K562 (cell line): ENCODE results near the gene PTGIR. TPM values are rescaled to one million over a fixed set of nuclear protein-coding genes. Genes with fewer than 3 reads are reported as not detected.
A peak's percentile ranks its signal among the peaks of the same experiment; 100 is the strongest.

Experiments used
- CHD7 ChIP-seq: fragments of 200-600 bp; sonication (generic); IDR thresholded peaks from one replicate; pipeline ENCODE4 v1.6.1; 2012; ENCODE audit warnings: mild to moderate bottlenecking, low read depth, low read length, inconsistent platforms
- HCFC1 ChIP-seq: IDR thresholded peaks from 2 replicates; pipeline ENCODE4 v1.6.1; 2012; ENCODE audit warnings: low read depth, low read length, improper control_type of control experiment
- NCOA1 ChIP-seq: fragments of 450-650 bp; IDR thresholded peaks from 2 replicates; pipeline ENCODE4 v1.6.1; 2016; ENCODE audit warnings: low read depth
- NR4A1 ChIP-seq, 2 experiments: fragments of 250-450 bp in 1 of 2; fragments of 450-650 bp in 1 of 2; sonication (Bioruptor Pico) in 1 of 2; IDR thresholded peaks; 2 replicates each; pipeline versions ENCODE4 v1.4.0 to v1.6.1; 2016 to 2020; ENCODE audit warnings: mild to moderate bottlenecking in 2 of 2, missing compliant biosample characterization in 1 of 2, missing genetic modification characterization in 1 of 2, moderate library complexity in 1 of 2
- PATZ1 ChIP-seq: fragments of 250-450 bp; sonication (Bioruptor Pico); IDR thresholded peaks from 2 replicates; pipeline ENCODE4 v1.5.0; 2020; ENCODE audit warnings: mild to moderate bottlenecking, borderline replicate concordance
- SP1 ChIP-seq: sonication (generic); formaldehyde crosslinking; IDR thresholded peaks from 2 replicates; pipeline ENCODE4 v1.8.1; 2022; ENCODE audit warnings: mild to moderate bottlenecking, missing genetic modification reagents
- TOE1 ChIP-seq, 2 experiments: fragments of 450-650 bp in 1 of 2; sonication (generic) in 1 of 2; formaldehyde crosslinking in 1 of 2; IDR thresholded peaks; 2 replicates each; pipeline versions ENCODE4 v1.7.1 to v1.8.0; 2016 to 2022; ENCODE audit warnings: borderline replicate concordance in 2 of 2, mild to moderate bottlenecking in 2 of 2, antibody characterized with exemption in 1 of 2, inconsistent platforms in 1 of 2, low read depth in 1 of 2, missing genetic modification reagents in 1 of 2, moderate library complexity in 1 of 2
- ZFX ChIP-seq: sonication (generic); formaldehyde crosslinking; IDR thresholded peaks from 2 replicates; pipeline ENCODE4 v1.8.0; 2022; ENCODE audit warnings: mild to moderate bottlenecking, missing genetic modification reagents, moderate library complexity
- ZNF140 ChIP-seq: fragments of 250-450 bp; sonication (Bioruptor Pico); IDR thresholded peaks from 2 replicates; pipeline ENCODE4 v1.8.0; 2021; ENCODE audit warnings: moderate library complexity, mild to moderate bottlenecking, inconsistent platforms
- ZNF146 ChIP-seq: IDR thresholded peaks from one replicate; pipeline ENCODE4 v1.6.1; 2018; ENCODE audit warnings: missing compliant biosample characterization; ENCODE audit not compliant: unreplicated experiment
- ZNF551 ChIP-seq: fragments of 250-450 bp; sonication (Bioruptor Pico); IDR thresholded peaks from 2 replicates; pipeline ENCODE4 v1.5.0; 2021; ENCODE audit warnings: mild to moderate bottlenecking, moderate library complexity
- ZNF644 ChIP-seq: fragments of 200-800 bp; sonication (Bioruptor generic); IDR thresholded peaks from 2 replicates; pipeline ENCODE4 v1.6.1; 2016; ENCODE audit warnings: low read depth, missing genetic modification characterization, missing compliant biosample characterization
- ZSCAN32 ChIP-seq: fragments of 450-650 bp; formaldehyde crosslinking; IDR thresholded peaks from 2 replicates; pipeline ENCODE4 v1.4.0; 2020; ENCODE audit warnings: mild to moderate bottlenecking, moderate library complexity
- polyA plus RNA-seq, 8 experiments: library from polyadenylated mRNA; depleted of rRNA in 4 of 8; stranded (reverse) in 5 of 8; unstranded in 3 of 8; fragments of >200 nt; fragmentation: Nextera tagmentation in 2 of 8; fragmentation: Illumina TruSeq in 1 of 8; extraction: Ambion mirVana in 2 of 8; extraction: Trizol in 1 of 8; gene quantifications; 2 replicates each; pipeline versions ENCODE4 v1.2.1 to v1.2.3, GENCODE V29; 2011 to 2014; ENCODE audit warnings: inconsistent platforms in 1 of 8, missing spikeins in 1 of 8
- total RNA-seq, 7 experiments: library from RNA; depleted of rRNA in 6 of 7; stranded (reverse); fragments of >200 nt in 6 of 7; fragmentation: Illumina TruSeq in 2 of 7; extraction: Trizol in 2 of 7; gene quantifications; 2 replicates each; pipeline versions ENCODE4 v1.2.1 to v1.2.3, GENCODE V29; 2011 to 2021; ENCODE audit warnings: low replicate concordance in 1 of 7

PTGIR gene
- total and polyA plus RNA-seq, 9 of the 15 experiments (the other 6 are each of a cell fraction or from before 2014, with no cell fraction given) = 0.11 to 3.4 (median 1.1) TPM; not detected in 1

GRCh38 chr19:46639358-46640182 is 14.7 kb upstream of the PTGIR start (continued):
- TF ChIP-seq TOE1 (IDR thresholded peaks at IDR 0.05; ENCODE audit: borderline replicate concordance) (peak; percentile 27; the same call in 1 of the 2 replicates), TOE1 (CRISPR knock-in tag; IDR thresholded peaks at IDR 0.05; ENCODE audit: borderline replicate concordance, low read depth) (0 out of 2 replicates have a peak, but pooled peaks have one; percentile 38), ZFX (CRISPR knock-in tag) (peak; percentile 72), NR4A1 (CRISPR knock-in tag; IDR thresholded peaks at IDR 0.05) (no peak), NR4A1 (tag; IDR thresholded peaks at IDR 0.05) (no peak), ZNF644 (no peak), HCFC1 (no peak), CHD7 (no peak), ZNF551 (CRISPR knock-in tag) (no peak), ZNF140 (CRISPR knock-in tag) (no peak), ZNF146 (CRISPR knock-in tag) (no peak), ZSCAN32 (CRISPR knock-in tag) (no peak), SP1 (CRISPR knock-in tag) (peak; percentile 1; the same call in 1 of the 2 replicates), NCOA1 (no peak), PATZ1 (CRISPR knock-in tag) (no peak)
